Measurements from ENCODE around the gene TP53I13.

DNA sequence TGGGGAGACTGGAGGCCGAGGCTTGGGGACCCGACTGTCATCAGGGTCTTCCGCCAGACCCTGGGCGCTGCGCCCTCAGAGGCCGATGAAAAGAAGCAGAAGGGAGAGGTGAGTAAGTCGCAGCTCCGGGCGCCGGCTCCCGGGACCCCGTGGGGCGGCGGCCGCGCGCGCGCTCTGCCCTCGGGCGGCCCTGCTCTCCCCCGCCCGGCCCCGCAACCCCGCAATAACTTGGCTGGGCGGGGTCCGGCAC, 1.3 kb upstream of the TP53I13 start:
- TF ChIP-seq, protein P1, sequence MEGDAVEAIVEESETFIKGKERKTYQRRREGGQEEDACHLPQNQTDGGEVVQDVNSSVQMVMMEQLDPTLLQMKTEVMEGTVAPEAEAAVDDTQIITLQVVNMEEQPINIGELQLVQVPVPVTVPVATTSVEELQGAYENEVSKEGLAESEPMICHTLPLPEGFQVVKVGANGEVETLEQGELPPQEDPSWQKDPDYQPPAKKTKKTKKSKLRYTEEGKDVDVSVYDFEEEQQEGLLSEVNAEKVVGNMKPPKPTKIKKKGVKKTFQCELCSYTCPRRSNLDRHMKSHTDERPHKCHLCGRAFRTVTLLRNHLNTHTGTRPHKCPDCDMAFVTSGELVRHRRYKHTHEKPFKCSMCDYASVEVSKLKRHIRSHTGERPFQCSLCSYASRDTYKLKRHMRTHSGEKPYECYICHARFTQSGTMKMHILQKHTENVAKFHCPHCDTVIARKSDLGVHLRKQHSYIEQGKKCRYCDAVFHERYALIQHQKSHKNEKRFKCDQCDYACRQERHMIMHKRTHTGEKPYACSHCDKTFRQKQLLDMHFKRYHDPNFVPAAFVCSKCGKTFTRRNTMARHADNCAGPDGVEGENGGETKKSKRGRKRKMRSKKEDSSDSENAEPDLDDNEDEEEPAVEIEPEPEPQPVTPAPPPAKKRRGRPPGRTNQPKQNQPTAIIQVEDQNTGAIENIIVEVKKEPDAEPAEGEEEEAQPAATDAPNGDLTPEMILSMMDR (IDR thresholded peaks at IDR 0.05; ENCODE audit: extremely low read depth in 1 of 2, insufficient read depth in 1 of 2, low read depth in 1 of 2, low read length in 2 of 2) = no peak
- no peak for TF ChIP-seq JUN (IDR thresholded peaks at IDR 0.05; ENCODE audit: borderline replicate concordance, insufficient read depth, insufficient read length, low read depth)
- TF ChIP-seq POLR2AphosphoS5 (IDR thresholded peaks at IDR 0.05; ENCODE audit: insufficient read depth, low read depth, low read length) = no peak
- no peak for TF ChIP-seq POLR2A (IDR thresholded peaks at IDR 0.05; ENCODE audit: low read depth, low read length)
